Sigmoid colon (tissue), 4 donors: Measurements from ENCODE around the gene SOAT2.

ENCODE experiments used
- POLR2A ChIP-seq, 2 donors: fragments of 450-650 bp; IDR thresholded peaks; one replicate each; pipeline ENCODE4 v1.6.1; 2016; ENCODE audit warnings: antibody characterized with exemption in 2 of 2, mild to moderate bottlenecking in 2 of 2, moderate library complexity in 2 of 2
- POLR2AphosphoS5 ChIP-seq, 4 donors: sonication (generic); formaldehyde crosslinking; IDR thresholded peaks; one replicate each; pipeline ENCODE4 v1.6.1; 2017; ENCODE audit warnings: antibody characterized with exemption in 4 of 4
- TF ChIP-seq, protein P1 (sequence below), 4 experiments: fragments of 450-650 bp in 3 of 4; fragments of 200-600 bp in 1 of 4; IDR thresholded peaks; one replicate each; pipeline ENCODE4 v1.5.1; 2016 to 2019; ENCODE audit warnings: antibody characterized with exemption in 4 of 4, mild to moderate bottlenecking in 3 of 4, moderate library complexity in 2 of 4

DNA sequence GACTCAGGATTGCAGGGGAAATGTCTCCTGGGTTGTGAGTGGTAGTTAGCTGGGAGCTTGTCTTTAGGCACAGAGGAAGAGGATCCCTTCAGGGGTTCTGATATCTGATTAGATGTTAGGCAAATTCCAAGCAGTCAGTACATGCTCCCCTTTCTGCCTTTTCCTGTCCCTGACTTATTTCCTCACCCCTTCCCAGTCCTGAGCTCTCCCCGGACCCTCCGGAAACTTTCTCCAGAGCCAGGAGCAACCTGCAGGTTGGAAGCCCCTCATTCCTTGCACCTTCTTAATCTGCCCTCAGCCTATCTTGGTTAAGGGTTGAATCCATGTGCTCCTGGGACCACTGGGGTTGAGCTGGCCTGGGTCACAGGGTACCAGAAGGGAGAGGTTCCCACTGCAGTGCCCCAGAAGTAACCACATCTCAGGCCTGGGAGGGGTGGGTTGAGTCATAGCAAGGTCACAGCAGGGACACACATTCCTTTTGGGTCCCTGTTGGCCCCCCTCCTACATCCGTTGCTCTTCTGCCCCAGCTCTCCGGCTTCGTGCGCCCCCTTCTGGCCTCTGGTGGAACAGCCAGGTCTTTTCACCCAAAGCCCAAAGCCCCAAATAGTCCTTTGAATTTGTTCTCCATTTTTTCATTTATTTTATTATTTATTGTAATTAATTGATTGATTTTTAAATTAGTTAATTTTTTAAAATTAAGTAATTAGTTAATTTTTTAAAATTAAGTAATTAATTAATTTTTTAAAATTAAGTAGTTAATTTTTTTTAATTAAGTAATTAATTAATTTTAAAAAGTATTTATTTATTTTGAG, 4.0 kb upstream of the SOAT2 start:
- TF ChIP-seq, protein P1, sequence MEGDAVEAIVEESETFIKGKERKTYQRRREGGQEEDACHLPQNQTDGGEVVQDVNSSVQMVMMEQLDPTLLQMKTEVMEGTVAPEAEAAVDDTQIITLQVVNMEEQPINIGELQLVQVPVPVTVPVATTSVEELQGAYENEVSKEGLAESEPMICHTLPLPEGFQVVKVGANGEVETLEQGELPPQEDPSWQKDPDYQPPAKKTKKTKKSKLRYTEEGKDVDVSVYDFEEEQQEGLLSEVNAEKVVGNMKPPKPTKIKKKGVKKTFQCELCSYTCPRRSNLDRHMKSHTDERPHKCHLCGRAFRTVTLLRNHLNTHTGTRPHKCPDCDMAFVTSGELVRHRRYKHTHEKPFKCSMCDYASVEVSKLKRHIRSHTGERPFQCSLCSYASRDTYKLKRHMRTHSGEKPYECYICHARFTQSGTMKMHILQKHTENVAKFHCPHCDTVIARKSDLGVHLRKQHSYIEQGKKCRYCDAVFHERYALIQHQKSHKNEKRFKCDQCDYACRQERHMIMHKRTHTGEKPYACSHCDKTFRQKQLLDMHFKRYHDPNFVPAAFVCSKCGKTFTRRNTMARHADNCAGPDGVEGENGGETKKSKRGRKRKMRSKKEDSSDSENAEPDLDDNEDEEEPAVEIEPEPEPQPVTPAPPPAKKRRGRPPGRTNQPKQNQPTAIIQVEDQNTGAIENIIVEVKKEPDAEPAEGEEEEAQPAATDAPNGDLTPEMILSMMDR (IDR thresholded peaks at IDR 0.05): peak; percentile 93 to 98 (median 96)
- TF ChIP-seq POLR2A (IDR thresholded peaks at IDR 0.05) (peak in 1 of 2 donors; percentile 18), POLR2AphosphoS5 (IDR thresholded peaks at IDR 0.05) (peak; percentile 57 to 76 (median 71))
